ENCODE data around the gene NUP160.
"Not testable (repeated sequence)": the region's sequence is repeated elsewhere in the genome, so short reads cannot be mapped to it uniquely, and the experiment has no call there.

NUP160 gene

GRCh38 chr11:47863189-47863897 is 15.2 kb upstream of the NUP160 start:
- no peak for DNase-seq

DNA sequence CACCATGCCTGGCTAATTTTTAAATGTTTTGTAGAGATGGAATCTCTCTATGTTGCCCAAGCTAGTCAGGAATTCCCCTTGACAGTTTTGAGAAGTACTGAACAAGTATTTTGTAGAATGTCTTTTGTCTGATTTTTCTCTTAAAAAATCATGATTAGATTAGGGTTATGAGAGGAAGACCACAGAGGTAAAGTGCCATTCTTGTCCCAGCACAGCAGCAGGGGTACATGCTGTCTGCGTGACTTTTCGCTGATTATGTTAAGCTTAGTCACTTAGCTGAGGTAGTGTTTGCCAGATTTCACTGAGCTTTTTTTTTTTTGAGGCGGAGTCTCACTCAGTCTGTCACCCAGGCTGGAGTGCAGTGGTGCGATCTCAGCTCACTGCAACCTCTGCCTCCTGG is 13.6 kb upstream of the NUP160 start:
- DNase-seq: no peak

GRCh38 chr11:47860536-47860935 is 12.4 kb upstream of the NUP160 start:
- no peak for DNase-seq

GRCh38 chr11:47857892-47858543 is 9.9 kb upstream of the NUP160 start:
- DNase-seq: no peak

- DNase-seq: no peak
Observed at GRCh38 chr11:47857485-47857884, 9.3 kb upstream of the NUP160 start.

GRCh38 chr11:47856186-47856585 is 8.0 kb upstream of the NUP160 start:
- DNase-seq: no peak

DNA sequence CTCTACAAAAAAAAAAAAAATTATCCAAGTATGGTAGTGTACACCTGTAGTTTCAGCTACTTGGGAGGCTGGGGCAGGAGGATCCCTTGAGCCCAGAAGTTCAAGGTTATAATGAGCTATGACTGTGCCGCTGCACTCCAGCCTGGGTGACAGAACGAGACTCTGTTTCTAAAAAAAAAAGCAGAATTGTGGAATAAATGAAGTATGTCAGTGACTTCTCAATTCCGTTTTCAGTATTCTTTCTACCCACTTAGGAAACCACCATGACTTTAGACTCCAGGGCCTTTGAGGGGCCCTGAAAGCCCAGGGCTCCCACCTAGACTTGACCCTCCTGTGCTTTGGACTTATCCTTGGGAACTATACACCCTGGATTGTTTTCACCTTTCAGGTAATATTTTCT is 6.5 kb upstream of the NUP160 start:
- DNase-seq: no peak

GRCh38 chr11:47852053-47852452 is 3.9 kb upstream of the NUP160 start:
- DNase-seq: no peak

- no peak for DNase-seq
Observed at GRCh38 chr11:47850337-47850736, 2.2 kb upstream of the NUP160 start.

GRCh38 chr11:47848700-47849155 is 578 bp upstream of the NUP160 start:
- DNase-seq: no peak

DNA sequence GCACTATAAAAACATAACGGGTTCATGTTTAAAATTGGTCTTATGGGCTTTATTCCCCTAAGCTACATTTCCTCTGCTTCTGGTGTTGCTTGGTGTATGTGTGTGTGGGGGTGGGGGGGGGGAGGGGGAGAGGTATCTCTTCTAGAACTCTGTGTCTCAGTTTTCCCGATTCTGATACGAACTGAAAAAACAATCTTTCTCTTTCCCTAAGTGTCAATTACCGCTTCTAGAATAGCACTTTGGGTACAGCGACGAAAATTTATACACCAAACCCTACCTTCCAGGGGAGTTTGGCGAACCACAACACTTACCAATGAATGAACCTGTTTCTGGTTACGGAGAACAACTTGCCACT is 636 bp downstream of the NUP160 start:
- no peak for DNase-seq

DNA sequence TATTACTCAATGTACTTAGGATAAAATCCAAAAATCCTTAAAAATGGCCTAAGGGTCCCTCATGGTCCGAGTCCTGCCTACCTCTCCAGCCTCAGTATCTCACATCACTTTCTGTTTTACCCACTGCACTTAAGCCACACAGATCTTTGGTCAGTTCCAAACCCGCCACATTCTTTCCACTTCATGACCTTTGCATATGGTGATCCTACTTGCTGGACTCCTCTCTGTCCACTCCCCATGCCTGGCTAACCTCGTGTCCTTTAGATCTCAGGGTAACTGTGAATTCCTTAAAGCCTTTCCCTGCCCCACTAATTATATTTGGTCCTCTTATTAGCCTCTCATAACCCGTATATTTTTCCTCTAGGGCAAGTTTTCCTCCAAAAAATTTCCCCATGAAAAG is 1.2 kb downstream of the NUP160 start:
- DNase-seq: no peak

DNA sequence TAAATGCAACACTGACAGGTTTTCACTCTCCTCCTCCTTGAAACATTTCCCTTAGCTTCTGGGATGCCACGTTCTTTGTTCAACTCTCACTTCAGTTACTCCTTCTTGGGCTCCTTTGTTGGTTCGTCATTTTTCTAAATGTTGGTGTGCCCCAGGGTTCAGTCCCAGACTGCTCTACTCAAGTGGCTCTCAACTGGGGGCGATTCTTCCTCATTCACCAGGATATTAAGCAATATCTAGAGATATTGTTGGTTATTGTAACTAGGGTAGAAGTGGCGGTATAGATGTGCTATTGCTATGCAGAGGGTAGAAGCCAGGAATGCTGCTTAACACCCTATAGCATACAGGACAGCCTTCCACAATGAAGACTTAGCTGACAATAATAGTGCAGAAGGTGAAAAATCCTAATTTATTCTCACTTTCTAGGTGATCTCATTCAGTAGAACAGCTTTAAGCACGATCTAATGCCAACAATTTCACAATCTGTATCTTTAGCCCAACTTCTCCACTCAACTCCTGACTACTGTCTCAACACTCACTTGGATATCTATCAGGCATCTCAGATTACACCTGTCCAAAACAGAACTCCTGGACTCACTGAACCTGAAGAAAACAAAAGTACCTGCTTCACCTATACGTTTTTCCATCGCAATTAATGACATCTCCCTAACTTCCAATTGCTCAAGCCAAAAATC is 4.6 kb downstream of the NUP160 start:
- DNase-seq: no peak

GRCh38 chr11:47842749-47843148 is 5.4 kb downstream of the NUP160 start:
- no peak for DNase-seq

GRCh38 chr11:47837929-47838328 is 10.2 kb downstream of the NUP160 start:
- no peak for DNase-seq

DNA sequence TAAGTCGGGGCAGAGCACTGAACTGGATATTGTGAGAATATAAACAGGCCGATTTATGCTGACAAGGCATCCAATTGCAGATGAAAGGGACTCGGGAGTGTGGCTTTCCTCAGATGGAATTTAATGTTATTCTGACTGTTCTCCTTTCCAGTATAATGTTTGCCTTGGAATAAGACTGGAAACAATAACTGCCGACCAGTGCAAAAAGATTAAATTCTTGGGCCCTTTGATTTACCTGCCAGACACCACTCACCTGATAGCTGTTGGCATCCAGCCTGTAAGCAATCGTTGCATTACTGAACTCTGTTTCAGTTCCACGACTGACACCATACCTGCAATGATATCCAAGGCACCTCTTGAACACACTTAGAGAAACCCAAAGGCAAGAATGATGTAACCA is 10.9 kb downstream of the NUP160 start:
- no peak for DNase-seq

DNA sequence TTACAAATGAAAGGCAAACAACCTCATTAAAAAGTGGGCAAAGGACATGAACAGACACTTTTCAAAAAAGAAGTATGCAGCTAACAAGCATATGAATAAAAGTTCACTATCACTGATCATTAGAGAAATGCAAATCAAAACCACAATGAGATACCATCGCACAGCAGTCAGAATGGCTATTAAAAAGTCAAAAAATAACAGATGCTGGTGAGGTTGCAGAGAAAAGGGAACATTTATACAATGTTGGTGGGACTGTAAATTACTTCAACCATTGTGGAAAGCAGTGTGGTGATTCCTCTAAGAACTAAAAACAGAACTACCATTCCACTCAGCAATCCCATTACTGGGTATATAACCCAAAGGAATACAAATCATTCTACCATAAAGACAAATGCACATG is 18.1 kb downstream of the NUP160 start:
- DNase-seq: not testable (repeated sequence)

GRCh38 chr11:47828284-47828683 is 19.9 kb downstream of the NUP160 start:
- no peak for DNase-seq

- DNase-seq: not testable (repeated sequence)
Observed at GRCh38 chr11:47822664-47823063, 25.5 kb downstream of the NUP160 start.

- no peak for DNase-seq
Observed at GRCh38 chr11:47819743-47820142, 28.4 kb downstream of the NUP160 start.

GRCh38 chr11:47800759-47801158 is 47.4 kb downstream of the NUP160 start:
- no peak for DNase-seq

GRCh38 chr11:47797633-47798032 is 50.5 kb downstream of the NUP160 start:
- no peak for DNase-seq

DNA sequence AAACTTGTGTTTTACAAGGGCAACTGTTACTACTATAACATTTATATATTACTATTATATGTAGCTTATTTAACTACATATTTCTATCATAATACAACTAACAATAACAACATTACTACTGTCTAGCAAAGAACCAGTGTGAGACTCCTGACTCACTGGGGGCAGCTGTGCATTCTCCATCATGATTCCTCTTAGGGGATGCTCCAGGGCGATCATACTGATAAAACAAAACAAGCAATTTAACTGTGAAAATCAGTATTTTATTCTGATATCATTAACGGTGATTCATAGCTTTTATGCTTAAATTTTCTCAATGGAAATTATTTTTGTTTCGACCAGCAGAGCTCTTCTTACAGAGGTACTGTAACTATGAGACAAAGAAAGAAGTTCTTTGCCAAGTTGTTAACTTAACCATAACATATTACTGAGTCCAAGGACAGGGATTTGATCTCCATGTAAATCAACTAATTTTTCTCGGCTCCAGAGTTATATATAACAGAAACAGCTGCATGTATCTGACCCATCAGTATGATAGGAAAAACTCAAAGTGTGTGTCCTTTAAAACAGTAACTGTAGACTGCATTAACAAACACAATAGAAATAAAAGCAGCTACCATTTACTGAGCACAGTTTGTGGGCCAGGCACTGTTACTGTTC is 56.2 kb downstream of the NUP160 start:
- no peak for DNase-seq

DNA sequence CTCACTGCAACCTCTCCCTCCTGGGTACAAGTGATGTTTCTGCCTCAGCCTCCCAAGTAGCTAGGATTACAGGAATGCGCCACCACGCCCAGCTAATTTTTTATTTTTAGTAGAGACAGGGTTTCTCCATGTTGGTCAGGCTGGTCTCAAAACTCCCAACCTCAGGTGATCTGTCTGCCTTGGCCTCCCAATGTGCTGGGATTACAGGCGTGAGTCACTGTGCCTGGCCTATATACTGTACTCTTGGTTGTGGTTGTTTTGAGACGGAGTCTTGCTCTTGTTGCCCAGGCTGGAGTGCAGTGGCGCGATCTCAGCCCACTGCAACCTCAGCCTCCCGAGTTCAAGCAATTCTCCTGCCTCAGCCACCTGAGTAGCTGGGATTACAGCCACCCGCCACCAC is 58.1 kb downstream of the NUP160 start:
- not testable (repeated sequence) for DNase-seq

All from NCI-H1105 treated with DMSO at 0.1 percent for 48 hours (cell line).